GM23248 (cell line): ENCODE results near the gene CSNK1A1L.

Experiments
- EZH2 ChIP-seq: fragments of 200-600 bp; sonication (generic); IDR thresholded peaks from 2 replicates; pipeline ENCODE4 v1.6.1; 2018; ENCODE audit warnings: antibody characterized with exemption, mild to moderate bottlenecking; ENCODE audit not compliant: insufficient read depth, poor library complexity, severe bottlenecking
- EZH2phosphoT487 ChIP-seq: fragments of 200-600 bp; sonication (generic); IDR thresholded peaks from 2 replicates; pipeline ENCODE4 v1.6.1; 2018; ENCODE audit warnings: antibody characterized with exemption, moderate library complexity, mild to moderate bottlenecking, low read depth; ENCODE audit not compliant: insufficient read depth

DNA sequence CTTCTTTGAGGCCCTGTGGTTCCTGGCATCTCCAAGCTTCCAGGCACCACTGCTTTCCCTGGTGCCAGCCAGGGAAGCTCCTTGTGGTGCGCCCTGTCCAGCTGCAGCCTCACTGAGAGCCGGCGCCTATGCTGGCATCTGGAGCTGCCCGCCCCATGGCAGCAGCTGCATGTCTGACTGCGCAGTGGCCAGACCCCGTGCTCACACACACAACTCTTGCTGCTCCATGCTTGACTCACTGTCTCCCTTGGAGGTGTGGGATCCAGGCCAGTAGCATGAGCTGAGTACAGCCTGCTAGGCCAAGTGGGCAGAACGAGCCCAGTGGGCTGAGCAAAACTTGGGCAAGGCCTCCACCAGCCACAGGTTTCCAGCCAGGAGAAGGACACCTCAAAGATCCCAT, 34.5 kb downstream of the CSNK1A1L start:
- TF ChIP-seq EZH2phosphoT487 = no peak
- TF ChIP-seq EZH2 = no peak
